Measurements from ENCODE around the gene ATF3.

Gene ATF3

DNA sequence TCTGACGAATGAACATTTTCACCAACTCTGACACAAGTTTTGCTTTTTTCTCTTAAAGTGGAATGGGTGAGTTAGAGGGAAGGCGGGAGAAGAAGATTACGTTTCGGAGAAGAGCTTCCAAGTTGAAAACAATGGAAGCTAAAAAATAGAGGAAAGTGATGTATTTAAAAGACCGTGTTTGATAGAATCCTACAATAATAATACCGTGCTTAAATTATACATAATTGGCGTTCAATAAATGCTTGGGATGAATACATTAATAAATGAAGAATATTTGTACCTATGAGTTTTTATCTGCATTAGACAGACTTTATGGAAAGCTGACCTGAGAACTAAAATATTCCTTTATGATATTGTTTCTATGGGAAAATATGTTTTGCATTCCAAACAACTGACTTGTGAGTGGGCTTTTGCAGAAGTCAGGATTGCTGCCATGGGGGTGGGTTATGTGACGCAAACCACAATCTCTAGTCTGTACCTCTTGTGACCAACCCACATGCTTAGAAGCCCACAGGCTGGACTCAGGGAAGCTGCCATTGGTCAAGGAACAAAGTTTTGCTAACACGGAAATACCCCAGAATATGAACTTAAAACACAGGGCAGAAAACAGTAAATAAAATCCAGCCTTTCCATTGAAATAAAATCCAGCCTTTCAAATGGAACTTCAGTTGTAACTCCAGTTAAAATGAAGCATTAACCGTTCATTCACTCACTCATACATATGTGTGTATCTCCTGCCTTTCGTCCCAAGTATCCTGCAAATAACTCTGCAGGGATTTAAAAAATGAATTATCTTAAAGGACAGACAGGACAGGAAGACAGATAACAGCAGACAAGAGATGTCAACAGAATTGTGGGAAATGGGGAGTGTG lies 21.3 kb upstream of the ATF3 start:
- DNase-seq: no peak

DNA sequence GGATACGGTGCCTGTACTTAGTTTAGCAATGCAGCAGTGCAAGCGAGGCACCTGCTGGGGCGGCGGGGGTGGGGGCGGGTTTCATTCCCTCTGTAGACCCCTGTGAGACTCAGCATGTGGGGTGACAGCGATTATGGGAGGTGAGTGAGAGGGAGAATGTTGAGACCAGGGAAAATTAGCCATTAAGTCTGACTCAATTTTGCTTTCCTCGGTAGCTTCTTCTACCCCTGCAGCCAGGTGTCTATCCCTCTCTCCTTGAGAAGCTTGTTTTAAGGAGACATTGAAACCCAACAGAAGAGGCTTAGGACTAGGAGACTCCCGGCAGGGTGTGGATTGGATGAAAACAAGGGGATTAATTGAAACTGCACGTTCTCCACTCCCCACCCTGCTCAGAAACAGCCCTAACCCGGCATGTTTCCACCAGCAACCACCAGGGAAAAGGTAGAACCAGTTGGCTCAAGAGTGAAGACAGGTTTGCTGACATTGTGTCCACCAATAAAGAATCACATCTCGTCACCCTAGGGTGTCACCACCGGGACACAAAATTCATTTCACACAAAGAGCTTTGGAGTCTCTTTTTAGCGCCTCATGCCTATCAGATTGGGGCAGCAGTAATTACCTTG lies 20.6 kb upstream of the ATF3 start:
- no peak for DNase-seq

DNA sequence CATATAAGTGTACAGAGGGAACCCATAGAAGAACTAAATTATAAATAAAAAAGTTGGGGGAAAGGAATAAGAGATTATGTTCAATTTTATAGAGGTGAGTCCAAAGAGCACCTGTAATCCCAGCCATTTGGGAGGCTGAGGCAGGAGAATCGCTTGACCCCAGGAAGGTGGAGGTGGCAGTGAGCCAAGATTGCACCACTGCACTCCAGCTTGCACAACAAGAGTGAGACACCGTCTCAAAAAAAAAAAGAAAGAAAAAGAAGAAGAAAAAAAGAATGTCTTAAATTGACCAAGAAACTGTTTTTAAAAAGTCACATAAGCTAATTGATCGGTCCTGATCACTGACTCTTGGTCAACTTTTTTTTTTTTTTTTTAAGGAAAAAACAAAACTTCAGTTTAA lies 19.1 kb upstream of the ATF3 start:
- DNase-seq: no peak

DNA sequence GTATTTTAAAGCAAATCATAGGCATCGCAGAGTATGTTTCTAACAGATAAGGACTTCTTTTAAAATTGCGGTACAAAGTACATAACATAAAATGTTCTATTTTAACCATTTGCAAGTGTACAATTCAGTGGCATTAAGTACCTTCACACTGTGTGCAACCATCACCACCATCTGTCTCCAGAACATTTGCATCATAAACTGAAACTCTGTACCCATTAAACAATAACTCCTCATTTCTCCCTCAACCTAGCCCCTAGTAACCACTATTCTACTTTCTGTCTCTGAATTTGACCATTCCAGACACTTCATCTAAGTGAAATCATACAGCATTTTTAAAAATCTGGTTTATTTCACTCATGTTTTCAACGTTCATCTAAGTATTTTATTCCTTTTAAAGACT lies 16.6 kb upstream of the ATF3 start:
- no peak for DNase-seq

DNA sequence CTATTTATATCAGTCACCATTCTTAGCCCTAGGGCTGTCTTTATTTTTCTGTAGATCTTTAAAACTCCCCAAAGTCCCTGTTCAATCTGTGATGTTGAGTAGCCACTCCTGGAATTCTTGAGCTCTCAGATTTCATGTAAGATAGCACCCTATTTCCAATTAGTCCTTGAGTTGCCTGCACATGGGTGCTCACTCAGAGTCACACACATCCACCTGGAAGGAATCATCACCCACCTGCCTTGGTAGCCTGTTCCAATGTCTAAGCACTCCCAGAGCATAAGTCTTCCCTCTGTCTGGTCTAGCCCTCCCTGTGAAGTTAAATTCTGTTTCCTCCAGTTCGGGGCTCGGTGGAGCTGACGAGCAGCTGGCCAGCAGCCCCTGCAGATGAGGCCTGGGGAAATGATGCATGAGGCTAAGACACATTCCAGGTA lies 14.7 kb upstream of the ATF3 start:
- no peak for DNase-seq

DNA sequence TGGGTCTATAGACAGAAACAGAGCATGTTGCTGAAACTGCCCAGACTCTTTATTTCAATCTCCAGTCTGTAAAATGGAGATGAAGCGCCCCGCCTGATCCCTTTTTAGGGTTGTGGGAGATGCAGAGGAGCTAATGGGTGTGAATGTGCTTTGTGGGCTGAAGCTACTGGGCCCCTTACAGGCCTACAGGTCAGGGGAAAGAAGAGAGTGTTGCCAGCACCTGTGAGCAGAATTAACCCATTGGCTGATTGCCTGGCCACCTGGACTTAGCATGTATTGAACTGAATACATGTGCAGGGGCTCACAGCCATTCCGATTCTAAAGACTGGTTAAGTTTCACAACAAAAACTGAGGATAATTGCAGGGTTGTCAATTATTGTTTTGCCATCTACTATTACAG lies 13.9 kb upstream of the ATF3 start:
- no peak for DNase-seq

DNA sequence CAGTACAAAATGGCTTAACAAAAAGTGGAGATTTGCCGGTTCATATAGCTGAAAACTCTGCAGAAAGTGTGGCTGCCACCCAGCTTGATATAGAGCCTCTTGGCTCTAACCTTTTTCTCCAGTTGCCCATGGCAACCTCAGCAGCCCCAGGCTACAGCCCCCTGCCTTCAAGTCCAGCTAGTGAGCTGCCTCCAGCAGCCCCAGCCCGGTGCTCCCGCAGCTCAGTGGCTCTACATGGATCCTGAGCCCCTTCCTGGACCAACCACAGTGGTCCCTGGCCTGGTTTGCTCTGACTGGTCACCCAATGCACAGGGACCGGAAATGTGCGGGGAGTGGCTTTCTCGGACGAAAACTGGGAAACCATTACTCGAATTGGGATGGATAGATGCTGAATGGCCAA lies 13.3 kb upstream of the ATF3 start:
- DNase-seq: no peak

DNA sequence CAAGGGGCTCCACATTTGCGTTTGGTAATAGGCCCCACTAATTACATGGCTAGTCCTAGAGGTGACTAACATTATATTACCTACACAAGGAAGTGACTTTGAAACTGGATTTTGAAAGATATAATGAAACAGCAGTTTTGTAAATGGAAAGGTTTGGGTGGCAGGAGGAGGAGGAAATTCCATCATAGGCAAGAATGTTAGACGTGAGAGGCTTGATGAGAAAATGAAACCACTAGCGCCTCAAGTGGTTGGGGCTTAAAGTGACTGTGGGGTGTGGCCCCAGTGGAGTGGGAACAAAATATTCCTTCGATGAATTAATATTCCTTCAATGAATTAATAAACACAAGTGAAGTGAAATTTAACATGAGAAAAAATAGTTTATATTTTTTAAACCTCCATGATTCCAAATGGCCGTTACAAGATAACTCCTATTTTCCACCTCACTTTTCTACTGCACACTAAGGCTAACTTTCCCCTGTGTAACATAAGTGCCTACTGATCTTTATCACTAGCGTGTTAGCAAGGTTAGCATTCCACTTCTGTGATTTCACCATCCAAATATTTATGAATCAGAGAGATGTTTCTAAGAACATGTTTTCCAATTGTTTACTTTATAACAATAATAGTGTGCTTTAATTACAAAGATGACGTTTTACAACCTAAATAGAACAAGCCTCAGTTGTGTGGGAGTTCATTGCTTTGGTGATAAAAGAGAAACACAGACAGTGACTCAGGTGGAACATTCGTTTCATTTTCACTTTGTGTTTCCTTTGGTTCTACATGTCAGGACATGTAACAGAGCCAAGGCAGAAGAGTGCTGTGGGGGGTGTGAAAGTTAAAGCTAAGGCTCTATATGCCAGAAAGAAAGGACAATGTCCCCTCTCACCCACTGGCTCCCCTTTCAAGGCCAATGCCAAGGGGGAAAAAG lies 12.5 kb upstream of the ATF3 start:
- no peak for DNase-seq

DNA sequence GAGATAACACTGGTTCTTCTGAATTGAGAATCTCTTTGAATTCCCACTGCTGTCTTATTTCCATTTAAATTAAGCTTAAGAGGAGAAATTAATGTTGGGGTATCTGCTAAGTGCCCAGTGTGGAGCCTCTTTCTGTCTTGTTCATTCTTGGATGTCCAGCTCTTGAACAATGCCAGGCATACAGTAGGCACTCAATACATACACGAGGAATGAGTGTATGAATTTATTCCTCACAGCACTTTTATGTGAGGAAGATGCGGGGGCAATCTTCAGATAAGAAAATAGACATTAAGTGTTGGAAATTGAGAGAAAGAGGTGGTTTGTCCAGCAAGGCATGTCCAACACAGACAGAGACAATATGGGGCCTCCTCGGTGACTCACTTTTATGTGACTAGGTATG lies 11.8 kb upstream of the ATF3 start:
- DNase-seq: no peak

DNA sequence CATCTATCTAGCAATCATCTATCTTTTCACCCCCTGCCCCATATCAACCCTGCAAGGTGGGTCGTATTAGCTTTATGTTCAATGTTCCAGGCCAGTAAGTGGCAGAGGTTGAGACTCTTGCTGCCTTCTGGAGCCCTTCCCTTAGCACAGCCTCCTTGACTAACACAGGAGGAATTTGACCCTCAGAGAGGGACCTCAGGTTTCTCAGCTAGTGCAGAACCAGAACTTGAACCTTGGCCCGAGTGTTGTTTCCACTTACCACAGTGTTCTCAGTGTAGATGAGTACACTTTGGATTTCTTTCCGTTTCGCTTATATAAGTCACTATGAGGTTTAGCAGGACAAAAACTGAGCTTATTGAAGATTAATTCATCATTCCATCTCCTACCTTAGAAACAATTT lies 11.1 kb upstream of the ATF3 start:
- no peak for DNase-seq

DNA sequence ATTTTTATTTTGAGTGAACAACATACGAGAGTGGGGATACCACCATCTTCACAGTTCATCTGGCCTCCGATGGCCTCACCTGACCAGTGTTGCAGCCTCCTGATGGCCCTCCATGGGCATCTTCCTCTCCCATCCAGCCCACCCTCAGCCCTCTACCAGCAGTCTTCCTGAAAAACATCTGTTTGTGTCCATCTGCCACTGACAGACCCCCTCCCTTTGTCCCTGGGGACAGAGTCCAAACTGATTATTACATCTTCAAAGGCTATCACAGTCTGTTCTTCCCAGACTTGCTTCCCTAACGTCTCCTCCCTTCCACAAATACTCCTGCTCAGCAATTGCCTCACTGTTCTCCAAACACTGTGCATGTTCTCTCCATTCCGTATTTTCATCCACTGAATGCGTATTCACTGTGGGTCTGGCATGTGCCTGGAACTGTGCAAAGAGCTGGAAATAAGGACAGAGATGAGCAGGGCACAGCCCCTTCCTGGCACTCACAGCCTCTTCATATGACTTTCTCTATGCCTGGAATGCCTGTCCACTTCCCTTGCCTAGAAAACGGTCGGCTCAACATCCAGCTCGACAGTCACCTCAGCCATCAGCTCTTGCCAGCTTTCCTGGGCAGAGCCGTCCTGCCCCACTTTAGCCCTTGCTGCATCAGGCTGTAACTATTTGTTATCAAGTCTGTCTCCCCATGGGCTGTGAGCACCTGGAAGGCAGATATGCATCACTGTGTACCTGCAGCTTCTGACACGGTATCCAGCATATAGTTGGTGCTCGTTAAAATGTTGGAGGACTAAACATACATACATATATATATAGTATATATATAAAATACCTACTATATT lies 8.3 kb upstream of the ATF3 start:
- no peak for DNase-seq

DNA sequence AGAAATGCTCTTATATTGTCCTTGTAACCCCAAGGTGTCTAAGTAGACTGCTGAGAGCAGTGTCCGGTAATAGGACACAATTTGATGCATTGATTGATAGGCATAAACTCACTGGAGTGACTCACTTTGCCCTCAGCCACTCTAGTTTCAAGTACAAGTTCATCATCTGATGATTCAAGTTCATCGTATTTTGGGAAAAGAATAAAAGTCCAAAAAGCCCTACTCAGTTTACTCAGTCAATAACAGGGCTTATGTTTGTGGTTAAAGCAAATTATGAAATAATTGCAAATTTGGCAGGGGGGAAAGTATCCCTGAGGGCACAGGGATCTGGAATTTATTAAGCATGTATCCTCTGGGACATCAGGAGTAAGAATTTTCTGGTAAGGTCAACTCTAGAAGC lies 7.6 kb upstream of the ATF3 start:
- DNase-seq: no peak

DNA sequence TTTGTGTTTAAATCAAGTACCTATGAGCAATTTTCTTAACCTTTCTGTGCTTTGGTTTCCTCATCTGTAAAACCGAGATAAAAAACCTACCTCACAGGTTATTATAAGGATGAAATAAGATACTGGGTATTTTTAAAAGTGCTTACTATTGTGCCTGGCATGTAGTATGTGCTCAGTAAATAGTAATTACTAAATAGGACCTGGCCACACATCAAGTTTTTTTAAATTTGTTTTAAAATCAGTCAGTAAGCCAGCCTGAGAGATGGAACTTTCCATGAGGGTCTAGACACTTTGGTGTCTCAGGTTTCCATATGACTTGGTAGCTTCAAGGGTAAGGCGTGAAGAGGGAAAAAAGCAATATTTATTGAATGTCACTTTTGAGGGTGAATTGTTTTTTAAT lies 7.0 kb upstream of the ATF3 start:
- DNase-seq: no peak

DNA sequence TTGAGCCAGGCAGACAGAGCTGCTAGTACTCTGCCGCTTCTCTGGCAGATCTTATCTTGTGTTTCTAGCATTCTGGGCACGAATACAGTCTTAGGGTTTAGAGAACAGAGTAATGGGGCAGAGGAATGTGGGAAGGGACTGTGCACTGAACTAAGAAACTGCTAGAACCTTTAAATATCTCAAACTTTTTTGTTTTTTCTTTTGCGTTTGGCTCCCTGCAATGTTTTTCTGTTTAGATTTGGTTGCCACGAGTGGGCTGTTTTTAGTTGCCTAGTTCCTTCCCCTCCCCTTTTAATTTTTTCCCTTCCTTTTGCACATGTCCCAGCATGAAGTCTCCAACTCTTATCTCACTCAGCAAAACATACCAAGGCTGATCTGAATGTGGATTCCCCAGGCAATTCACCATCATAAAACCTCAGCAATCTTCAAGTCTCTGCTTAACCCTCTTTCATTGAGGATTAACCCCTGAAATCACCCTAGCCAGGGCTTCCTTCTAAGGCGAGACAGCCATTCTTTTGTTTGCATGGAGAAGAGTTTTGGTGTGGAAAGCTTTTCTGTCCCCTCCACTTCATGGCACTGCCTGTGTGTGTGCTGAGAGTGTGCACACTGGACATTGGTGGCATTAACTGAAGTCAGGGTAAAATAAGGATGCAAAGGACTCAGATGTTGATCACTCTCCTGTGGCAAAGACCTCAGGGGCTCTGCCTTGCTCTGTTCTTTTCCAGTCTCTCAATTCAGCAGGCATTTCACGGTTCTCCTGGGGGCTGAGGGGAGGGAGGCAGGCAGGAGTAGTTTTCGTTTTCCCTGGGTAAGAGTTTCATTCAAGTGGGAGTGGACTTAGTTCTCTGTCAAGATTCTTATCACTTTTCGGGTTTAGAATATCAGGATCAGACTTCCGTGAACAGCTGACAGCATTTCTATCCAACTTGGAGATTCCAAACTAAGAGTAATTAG lies 2.8 kb upstream of the ATF3 start:
- DNase-seq: no peak

DNA sequence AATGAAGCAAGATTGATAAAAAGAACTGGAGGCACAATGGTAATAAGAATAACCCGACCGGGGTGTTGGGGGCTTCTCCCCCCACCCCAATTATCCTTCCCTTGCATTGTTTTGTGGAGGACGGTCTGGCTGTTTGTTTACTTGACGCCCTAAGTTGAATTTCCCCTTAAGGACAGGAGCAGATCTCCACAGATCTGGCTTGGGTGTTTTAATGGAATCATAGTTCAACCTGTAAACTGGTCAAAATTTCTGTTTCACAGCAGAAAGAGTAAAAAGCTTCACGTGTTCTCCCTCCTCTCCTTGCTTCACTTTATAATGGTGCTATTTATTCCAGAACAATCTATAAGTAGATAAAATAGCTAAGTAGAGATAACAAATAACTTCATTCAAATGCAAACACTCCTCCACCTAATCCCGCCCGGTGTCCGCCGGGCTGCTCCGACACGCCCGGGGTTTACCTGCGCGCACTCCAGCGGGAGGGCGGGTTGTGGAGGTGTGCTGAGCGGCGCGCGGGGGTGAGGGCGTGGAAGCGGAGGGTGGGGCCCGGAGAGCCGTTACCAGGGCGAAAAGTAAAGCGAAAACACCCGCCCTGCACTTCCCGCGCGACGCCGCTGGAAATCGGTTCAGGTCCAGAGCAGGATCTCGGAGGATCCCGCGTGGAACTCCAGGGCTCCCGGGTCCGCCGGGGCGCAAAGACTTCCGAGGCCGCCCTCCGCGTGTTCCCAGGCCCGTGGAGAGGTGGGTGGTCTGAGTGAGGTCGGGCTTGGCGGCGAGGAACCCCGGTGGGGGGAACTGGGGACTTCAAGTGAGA lies 2.0 kb upstream of the ATF3 start:
- no peak for DNase-seq

DNA sequence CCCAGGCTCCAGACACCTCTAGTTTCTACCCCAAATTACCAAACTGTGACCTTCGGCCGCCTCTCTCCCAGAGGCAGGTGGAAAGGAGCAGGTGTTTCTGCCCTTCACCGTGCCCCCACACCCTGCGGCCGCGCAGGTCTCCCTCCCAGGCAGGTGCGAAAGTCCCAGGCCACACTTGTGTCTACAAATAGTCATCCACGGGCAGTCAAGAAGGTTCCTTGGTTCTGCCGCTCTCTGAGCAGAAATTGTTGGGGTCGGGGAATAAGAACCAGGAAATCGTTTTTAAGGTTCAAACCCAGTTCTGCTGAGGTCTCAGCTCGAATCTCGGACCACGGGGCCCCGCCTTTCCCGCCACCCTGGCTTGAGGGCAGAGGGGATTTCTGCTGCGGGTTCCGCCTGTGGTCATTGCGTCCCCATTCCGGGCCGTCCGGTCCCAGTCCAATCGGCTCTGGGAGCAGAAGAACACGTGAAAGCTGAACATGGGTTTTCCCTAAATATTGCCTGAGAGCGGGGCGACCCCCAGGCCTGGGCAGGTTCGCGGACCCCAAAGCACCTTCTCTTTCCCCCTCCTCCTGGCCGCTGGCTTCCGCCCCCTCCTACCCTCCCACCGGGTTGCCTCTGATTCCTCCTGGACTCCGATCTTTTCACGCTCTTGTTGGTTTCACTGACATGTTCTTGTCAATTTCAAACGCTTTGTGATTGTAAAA lies 1.2 kb upstream of the ATF3 start:
- DNase-seq: no peak

DNA sequence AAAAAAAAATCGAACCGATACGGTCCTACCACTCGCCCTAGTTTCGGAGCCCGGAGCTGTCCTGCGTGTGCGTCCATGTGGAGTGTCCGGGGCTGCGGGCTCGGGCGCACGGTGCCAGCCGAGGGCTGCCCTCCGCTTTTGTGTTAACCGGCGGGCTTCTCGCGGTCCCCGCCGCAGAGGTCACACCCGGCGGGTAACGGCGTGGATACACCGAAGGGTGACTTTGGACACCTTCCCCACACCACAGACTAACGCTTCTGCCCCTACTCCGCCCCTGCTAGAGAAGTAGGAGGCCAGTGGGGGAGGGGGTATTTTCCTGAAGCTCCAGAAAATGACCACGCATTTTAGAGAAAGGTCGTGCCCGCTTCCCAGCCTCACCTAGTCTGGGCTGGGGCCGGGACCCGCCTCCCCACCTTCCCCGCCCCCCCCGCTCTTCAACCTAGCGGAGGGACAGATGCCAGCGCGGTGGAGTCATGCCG lies 609 bp upstream of the ATF3 start:
- no peak for DNase-seq

DNA sequence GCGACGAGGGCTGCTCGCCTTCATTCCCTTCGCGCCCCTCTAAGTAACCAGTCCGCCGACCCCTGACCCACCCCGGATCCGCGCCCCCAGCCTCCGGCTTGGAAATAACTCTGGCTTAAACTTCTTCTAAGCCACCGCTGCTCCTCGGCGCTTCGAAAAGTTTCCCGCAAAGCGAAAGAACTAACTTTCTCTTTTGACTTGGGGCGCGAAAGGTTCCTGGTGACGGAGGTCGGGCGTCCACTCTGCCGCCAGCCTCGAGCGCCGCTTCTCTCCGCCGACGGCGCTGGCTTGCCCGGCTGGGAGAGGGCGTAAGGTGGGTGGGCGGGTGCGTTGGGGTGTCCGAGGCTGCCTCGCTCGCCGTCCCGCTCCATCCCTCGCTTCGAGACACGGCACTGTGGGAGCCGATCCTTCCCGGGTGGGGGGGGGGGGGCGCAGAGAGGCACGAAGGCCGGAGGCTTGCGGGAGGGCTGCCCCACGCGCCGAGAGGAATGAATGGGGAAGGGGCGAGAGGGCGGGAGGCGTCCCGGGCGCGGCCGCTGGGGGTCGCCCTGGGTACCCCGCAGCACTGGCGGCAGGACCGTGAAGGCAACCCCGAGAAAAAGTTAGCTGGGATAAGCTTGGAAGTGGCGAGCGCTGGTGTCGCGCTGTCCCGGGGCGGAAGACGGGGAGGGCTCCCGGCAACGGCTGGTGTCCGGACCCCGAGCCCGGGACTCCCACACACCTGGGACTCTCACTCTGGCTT lies 569 bp downstream of the ATF3 start:
- no peak for DNase-seq
